Fibroblast of skin of left biceps (primary cell): ENCODE data around the gene IL10RB.
"Not testable (repeated sequence)": the region's sequence is repeated elsewhere in the genome, so short reads cannot be mapped to it uniquely, and the experiment has no call there.

ENCODE experiments used
- DNase-seq, 2 experiments: peaks; one replicate each; pipeline ENCODE4 v3.0.0-alpha.2; 2013; ENCODE audit warnings: low read depth in 2 of 2

The IL10RB gene

GRCh38 chr21:33240404-33240803 lies 25.8 kb upstream of the IL10RB start:
- DNase-seq = no peak

DNA sequence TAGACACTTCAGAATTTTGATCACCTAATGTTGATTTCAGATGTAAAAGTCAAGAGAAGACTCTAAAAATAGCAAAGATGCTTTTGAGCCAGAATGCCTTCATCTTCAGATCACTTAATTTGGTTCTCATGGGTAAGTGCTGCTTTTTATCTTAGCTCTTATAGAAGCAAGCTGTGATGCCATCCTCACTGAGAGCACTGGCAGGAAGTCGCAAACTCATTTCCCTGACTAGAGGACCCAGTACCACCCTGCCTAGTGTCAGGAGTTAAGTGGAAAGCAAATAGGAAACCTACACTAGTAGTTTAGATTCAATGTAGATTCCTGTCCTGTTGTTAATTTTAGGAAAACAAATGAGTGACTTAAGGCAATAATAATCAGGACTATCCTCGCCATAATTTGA lies 24.3 kb upstream of the IL10RB start:
- no peak for DNase-seq

DNA sequence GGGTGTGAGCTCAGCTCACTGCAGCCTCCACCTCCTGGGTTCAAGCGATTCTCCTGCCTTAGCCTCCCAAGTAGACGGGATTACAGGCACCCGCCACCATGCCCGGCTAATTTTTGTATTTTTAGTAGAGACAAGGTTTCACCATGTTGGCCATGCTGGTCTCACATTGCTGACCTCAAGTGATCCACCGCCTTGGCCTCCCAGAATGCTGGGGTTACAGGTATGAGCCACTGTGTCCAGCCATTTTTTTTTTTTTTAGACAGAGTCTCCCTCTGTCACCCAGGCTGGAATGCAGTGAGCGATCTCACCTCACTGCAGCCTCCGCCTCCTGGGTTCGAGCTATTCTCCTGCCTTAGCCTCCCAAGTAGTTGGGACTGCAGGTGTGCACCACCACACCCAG lies 23.3 kb upstream of the IL10RB start:
- not testable (repeated sequence) for DNase-seq

GRCh38 chr21:33244082-33244778 lies 21.9 kb upstream of the IL10RB start:
- DNase-seq = no peak

DNA sequence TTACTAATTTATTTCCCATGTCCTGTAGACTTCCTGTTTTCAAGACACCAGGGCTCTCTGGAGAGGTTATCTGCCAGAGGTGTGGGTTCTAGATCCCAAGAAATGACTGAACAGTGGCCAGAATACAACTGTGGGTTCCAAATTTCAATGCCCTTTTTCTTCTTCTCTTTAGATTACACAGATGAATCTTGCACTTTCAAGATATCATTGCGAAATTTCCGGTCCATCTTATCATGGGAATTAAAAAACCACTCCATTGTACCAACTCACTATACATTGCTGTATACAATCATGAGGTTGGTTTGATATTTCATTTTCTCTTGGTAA lies 21.4 kb upstream of the IL10RB start:
- DNase-seq = no peak

DNA sequence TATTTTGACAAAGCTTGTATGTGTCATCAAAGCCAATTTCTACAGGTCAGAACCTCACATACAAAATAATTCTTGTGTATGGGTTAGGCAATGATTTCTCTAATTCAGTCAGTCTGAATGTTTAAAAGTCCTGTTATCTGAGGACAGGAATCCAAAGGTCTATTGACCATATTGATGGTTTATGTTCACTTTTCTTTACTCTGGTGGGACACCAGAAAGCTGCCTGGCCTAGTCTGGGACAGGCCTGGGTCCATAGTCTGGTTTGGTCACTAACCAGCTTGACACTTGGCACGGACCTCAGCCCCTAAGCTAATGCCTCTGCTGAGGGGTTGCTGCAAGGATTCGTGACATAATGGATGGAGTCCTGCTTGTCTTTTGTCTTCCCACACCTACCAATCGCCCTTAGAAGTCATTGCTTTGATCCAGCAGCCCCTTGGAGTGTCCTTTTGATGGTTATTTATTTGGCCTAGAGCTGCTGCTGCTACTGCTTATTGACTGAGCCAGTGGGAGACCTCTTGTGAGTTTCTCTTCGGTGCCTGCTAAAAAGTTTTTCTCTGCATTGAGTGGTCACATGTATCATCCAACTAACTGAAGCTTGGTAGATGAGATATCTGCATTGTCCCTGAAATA lies 20.8 kb upstream of the IL10RB start:
- no peak for DNase-seq

DNA sequence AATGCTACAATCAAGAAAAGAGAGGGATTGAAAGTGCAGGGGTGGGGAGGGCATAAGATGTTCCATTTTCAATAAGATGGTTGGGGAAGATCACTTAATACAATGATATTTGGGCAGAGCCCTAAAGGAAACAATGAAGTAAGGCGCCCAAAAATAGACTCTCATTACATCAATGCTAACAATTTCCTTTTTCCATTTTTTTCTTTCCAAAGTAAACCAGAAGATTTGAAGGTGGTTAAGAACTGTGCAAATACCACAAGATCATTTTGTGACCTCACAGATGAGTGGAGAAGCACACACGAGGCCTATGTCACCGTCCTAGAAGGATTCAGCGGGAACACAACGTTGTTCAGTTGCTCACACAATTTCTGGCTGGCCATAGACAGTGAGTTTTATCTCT lies 19.7 kb upstream of the IL10RB start:
- no peak for DNase-seq

- no peak for DNase-seq
Measured at GRCh38 chr21:33246963-33247362, 19.2 kb upstream of the IL10RB start.

DNA sequence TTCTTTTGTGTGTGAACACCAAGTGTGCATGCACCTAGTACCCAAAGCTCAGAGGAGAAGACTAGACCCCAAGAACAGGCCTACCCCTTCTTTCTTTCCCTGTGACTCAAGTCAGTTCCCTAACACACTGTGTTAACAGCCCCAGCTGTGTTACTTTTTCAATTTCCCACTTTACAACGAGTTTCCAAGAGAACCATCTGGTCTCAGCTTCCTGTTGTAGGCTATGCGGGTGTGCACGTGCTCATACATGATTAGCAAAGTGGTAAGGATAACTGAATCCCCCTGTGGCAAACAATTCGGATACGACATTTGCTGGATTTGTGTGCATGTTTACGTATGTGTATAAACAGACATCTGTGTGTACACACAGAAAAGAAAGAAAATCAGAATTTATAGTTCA lies 18.6 kb upstream of the IL10RB start:
- no peak for DNase-seq

DNA sequence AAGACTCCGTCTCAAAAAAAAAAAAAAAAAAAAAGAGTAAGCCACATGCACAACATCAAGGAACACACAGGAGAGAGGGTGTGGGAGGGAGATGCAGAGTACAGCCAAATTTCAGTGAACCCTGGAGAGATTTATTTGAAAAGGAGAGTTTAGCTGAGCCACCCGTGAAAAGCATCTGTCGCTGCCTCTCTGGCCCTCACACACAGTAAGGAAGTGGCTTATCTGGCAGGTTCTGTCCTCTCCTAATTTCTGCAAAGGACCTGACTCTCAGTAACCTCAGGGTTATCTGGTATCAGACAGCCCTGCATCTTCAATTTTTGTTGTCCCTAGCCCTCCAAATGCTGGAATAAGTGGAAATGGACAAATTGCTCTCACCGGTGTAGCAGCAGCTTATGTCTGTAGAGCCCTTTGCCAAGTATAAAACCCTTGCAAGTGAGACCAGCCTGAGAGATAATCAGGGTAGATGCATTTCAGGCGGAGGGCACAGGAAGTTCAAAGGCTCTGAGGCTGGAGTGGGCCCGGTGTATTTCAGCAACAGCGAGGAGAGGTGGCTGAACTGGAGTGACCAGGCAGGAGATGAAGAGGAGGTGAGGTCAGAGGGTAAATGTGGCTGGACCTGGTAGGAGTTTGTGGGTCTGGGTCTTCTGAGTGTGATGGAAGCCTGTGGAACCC lies 16.7 kb upstream of the IL10RB start:
- DNase-seq = no peak

DNA sequence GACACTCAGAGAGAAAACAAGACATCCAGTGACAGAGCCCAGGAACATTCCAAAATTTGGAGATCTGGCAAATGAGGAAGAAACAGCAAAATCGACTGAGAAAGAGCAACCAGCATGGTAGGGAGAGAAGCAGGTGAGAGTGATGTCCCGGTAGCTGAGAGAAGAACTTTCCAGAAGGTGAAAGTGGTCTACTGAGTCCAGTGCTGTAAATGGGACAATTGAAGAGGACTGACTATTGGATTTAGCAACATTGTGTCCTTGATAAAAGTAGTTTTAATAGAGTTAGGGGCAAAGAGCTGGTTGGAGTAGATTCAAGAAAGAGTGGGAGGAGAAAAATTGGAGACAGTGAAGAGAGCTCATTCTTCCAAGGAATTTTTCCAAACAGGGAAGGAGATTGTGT lies 15.0 kb upstream of the IL10RB start:
- no peak for DNase-seq

DNA sequence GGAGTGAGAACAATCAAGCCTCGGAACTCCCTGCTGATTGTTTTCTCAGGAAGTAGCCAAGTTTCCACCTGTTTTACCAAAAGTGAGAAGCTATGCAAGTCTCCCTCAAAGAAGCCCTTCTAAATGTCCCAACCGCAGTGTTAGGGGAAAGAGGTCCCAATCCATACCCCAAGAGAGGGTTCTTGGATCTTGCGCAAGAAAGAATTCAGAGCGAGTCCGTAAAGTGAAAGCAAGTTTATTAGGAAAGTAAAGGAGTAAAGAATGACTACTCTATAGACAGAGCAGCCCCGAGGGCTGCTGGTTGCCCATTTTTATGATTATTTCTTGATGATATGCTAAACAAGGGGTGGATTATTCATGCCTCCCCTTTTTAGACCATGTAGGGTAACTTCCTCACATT lies 12.8 kb upstream of the IL10RB start:
- DNase-seq = not testable (repeated sequence)

GRCh38 chr21:33254766-33255165 lies 11.4 kb upstream of the IL10RB start:
- no peak for DNase-seq

DNA sequence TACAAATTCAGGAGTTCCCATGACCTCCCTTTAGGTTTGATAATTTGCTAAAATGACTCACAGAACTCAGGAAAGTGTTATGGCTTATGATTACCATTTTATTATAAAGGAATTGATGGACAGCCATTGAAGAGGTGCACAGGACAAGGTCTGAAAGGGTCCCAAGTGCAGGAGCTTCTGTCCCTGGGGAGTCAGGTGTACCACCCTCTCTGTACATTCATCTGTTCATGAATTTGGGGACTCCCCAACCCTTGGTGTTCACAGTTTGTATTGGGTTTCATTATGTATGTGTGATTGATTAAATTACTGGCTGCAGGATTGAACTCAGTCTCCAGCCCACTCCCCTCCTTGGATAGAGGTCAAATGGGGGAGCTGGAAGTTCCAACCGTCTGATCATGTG lies 10.8 kb upstream of the IL10RB start:
- no peak for DNase-seq

GRCh38 chr21:33256019-33256418 lies 10.1 kb upstream of the IL10RB start:
- DNase-seq = no peak

DNA sequence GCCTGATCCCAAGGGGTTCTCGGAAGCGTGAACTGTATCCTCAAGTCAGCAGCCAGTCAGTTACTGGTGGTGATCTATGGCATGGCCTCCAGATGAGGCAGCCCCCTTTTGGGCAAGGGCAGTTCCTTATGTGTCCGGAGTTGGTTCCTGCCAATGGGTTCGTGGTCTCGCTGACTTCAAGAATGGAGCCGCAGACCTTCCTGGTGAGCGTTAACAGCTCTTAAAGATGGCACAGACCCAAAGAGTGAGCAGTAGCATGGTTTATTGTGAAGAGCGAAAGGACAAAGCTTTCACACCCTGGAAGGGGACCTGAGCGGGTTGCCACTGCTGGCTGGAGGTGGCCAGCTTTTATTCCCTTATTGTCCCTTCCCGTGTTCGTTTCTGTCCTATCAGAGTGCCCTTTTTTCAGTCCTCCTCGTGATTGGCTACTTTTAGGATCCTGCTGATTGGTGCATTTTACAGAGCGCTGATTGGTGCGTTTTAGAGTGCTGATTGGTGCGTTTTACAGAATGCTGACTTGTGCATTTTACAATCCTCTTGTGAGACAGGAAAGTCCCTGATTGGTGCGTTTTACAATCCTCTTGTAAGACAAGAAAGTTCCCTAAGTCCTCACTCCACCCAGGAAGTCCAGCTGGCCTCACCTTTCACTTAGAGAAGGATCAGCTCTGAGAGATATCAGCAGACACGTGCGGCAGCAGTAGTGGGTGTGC lies 8.9 kb upstream of the IL10RB start:
- no peak for DNase-seq

- no peak for DNase-seq
Measured at GRCh38 chr21:33258475-33258874, 7.7 kb upstream of the IL10RB start.

GRCh38 chr21:33259428-33259827 lies 6.7 kb upstream of the IL10RB start:
- DNase-seq = no peak

DNA sequence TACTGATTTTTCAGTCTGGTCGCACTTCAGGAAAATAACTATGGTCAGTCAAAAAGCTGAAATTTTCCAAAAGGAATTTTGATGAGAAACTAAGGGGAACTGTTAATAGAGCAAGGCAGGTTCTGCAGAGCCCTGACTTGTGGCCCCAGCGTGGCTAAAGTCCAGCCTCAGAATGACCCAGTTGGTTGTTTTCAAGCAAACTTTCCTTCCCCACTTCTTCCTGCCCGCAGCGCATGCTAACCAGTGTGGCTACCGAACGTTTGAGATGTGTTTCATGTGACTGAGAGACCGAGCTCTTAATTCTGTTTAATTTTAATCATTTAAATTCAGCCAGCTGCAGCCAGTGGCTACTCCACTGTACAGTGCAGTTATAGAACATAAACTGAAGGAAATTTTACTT lies 6.2 kb upstream of the IL10RB start:
- DNase-seq = no peak

- DNase-seq = peak; percentile 31 to 33
Measured at GRCh38 chr21:33261635-33262034, 4.5 kb upstream of the IL10RB start.

- no peak for DNase-seq
Measured at GRCh38 chr21:33262921-33263320, 3.2 kb upstream of the IL10RB start.

- DNase-seq = no peak
Measured at GRCh38 chr21:33264561-33264960, 1.6 kb upstream of the IL10RB start.

- no peak for DNase-seq
Measured at GRCh38 chr21:33265664-33266049, 510 bp upstream of the IL10RB start.
